SK-N-SH (cell line): Measurements from ENCODE around the gene HSPA1L. TPM values are rescaled to one million over a fixed set of nuclear protein-coding genes. Genes with fewer than 3 reads are reported as not detected.

Experiments
- CTCF ChIA-PET: fragments of 300-600, 350-600 bp; formaldehyde crosslinking; extraction: SDS; loops from one replicate; lab custom pipeline; 2021; lab: Yijun Ruan, JAX
- POLR2A ChIA-PET: fragments of 350-600 bp; sonication (Branson Sonifier 250); formaldehyde crosslinking; extraction: SDS; loops from one replicate; lab custom pipeline; 2020; ENCODE audit warnings: antibody characterized with exemption, inconsistent platforms; lab: Yijun Ruan, JAX
- DNase-seq: peaks from one replicate; pipeline ENCODE4 v3.0.0; 2012
- H2AFZ ChIP-seq: fragments of 200-600 bp; sonication (generic); 2 replicates; pipeline ENCODE4 v1.8.1; 2016; ENCODE audit warnings: antibody characterized with exemption, mild to moderate bottlenecking, low read depth
- H3F3A ChIP-seq: fragments of 200-600 bp; sonication (generic); replicated peaks from 2 replicates; pipeline ENCODE3; 2016; ENCODE audit warnings: antibody characterized with exemption, mild to moderate bottlenecking; ENCODE audit not compliant: insufficient read depth
- H3K27ac ChIP-seq, 2 experiments: fragments of 200-500 bp in 1 of 2; fragments of 200-600 bp in 1 of 2; sonication (Bioruptor generic) in 1 of 2; sonication (generic), shearing (Covaris generic) in 1 of 2; 2 replicates each; pipeline versions ENCODE4 v1.5.1 to v1.6.1; 2014 to 2016; ENCODE audit warnings: low read depth in 2 of 2, inconsistent platforms in 1 of 2, low read length in 1 of 2, mild to moderate bottlenecking in 1 of 2, mixed read lengths in 1 of 2
- H3K27me3 ChIP-seq: fragments of 200-600 bp; sonication (generic), shearing (Covaris generic); 2 replicates; pipeline ENCODE4 v1.6.1; 2016; ENCODE audit warnings: mixed run types; ENCODE audit not compliant: insufficient read depth
- H3K36me3 ChIP-seq, 2 experiments: fragments of 200-500 bp in 1 of 2; fragments of 200-600 bp in 1 of 2; sonication (Bioruptor generic) in 1 of 2; sonication (generic) in 1 of 2; replicated peaks in 1 of 2; 2 replicates each; pipeline versions ENCODE3 to v1.5.1; 2014 to 2016; ENCODE audit warnings: low read length in 1 of 2, mild to moderate bottlenecking in 1 of 2; ENCODE audit not compliant: insufficient read depth in 2 of 2, control insufficient read depth in 1 of 2
- H3K4me1 ChIP-seq, 2 experiments: fragments of 200-500 bp in 1 of 2; fragments of 200-600 bp in 1 of 2; sonication (Bioruptor generic) in 1 of 2; sonication (generic), shearing (Covaris generic) in 1 of 2; 2 replicates each; pipeline versions ENCODE4 v1.5.1 to v1.6.1; 2014 to 2016; ENCODE audit warnings: low read depth in 1 of 2, low read length in 1 of 2, mixed run types in 1 of 2; ENCODE audit not compliant: insufficient read depth in 2 of 2, control insufficient read depth in 1 of 2
- H3K4me2 ChIP-seq: fragments of 200-600 bp; sonication (generic), shearing (Covaris generic); 2 replicates; pipeline ENCODE4 v1.6.1; 2017; ENCODE audit warnings: mixed run types
- H3K4me3 ChIP-seq, 2 experiments: fragments of 200-500 bp in 1 of 2; fragments of 200-600 bp in 1 of 2; sonication (Bioruptor generic) in 1 of 2; sonication (generic), shearing (Covaris generic) in 1 of 2; 2 replicates each; pipeline versions ENCODE4 v1.5.1 to v1.8.1; 2014 to 2016; ENCODE audit warnings: low read depth in 2 of 2, inconsistent platforms in 1 of 2, low read length in 1 of 2, mild to moderate bottlenecking in 1 of 2, mixed read lengths in 1 of 2, moderate library complexity in 1 of 2
- H3K79me2 ChIP-seq: fragments of 200-600 bp; sonication (generic); 2 replicates; pipeline ENCODE4 v1.8.1; 2017; ENCODE audit warnings: mild to moderate bottlenecking; ENCODE audit not compliant: insufficient read depth
- H3K9ac ChIP-seq: fragments of 200-600 bp; sonication (generic); 2 replicates; pipeline ENCODE4 v1.6.1; 2017; ENCODE audit warnings: mixed run types
- H3K9me2 ChIP-seq: fragments of 200-600 bp; sonication (generic); 2 replicates; pipeline ENCODE4 v1.6.1; 2017; ENCODE audit warnings: mixed run types
- H3K9me3 ChIP-seq: fragments of 200-600 bp; sonication (generic); 2 replicates; pipeline ENCODE4 v1.6.1; 2017; ENCODE audit warnings: mixed run types, mild to moderate bottlenecking, moderate library complexity
- H4K20me1 ChIP-seq: fragments of 200-600 bp; sonication (generic); 2 replicates; pipeline ENCODE4 v1.6.1; 2017; ENCODE audit warnings: mild to moderate bottlenecking, mixed run types; ENCODE audit not compliant: insufficient read depth
- CTCF ChIP-seq: fragments of 200-600 bp; sonication (generic); IDR thresholded peaks from 2 replicates; pipeline ENCODE4 v1.6.1; 2017; ENCODE audit warnings: antibody characterized with exemption, mild to moderate bottlenecking, moderate library complexity
- ELF1 ChIP-seq: IDR thresholded peaks from 2 replicates; pipeline ENCODE4 v1.4.0; 2012
- FOXM1 ChIP-seq: IDR thresholded peaks from 2 replicates; pipeline ENCODE4 v1.4.0; 2012; ENCODE audit warnings: low read depth, mild to moderate bottlenecking
- MXI1 ChIP-seq: IDR thresholded peaks from 2 replicates; pipeline ENCODE4 v1.6.1; 2012; ENCODE audit warnings: mild to moderate bottlenecking, low read depth, low read length, improper control_type of control experiment
- NFIC ChIP-seq: IDR thresholded peaks from 2 replicates; pipeline ENCODE4 v1.4.0; 2012; ENCODE audit warnings: borderline replicate concordance
- NRF1 ChIP-seq: IDR thresholded peaks from 2 replicates; pipeline ENCODE4 v1.6.1; 2012; ENCODE audit warnings: low read depth, mild to moderate bottlenecking, low read length
- POLR2AphosphoS5 ChIP-seq: IDR thresholded peaks from 2 replicates; pipeline ENCODE4 v1.6.1; 2012; ENCODE audit warnings: low read depth, low read length
- RXRA ChIP-seq: IDR thresholded peaks from 2 replicates; pipeline ENCODE4 v1.4.0; 2012; ENCODE audit warnings: low read depth, mild to moderate bottlenecking, borderline replicate concordance
- TCF12 ChIP-seq: IDR thresholded peaks from 2 replicates; pipeline ENCODE4 v1.4.0; 2012
- USF1 ChIP-seq: IDR thresholded peaks from 2 replicates; pipeline ENCODE4 v1.4.0; 2012; ENCODE audit warnings: low read depth, borderline replicate concordance
- YY1 ChIP-seq: IDR thresholded peaks from 2 replicates; pipeline ENCODE4 v1.4.0; 2012; ENCODE audit warnings: low read depth, mild to moderate bottlenecking
- ZBTB33 ChIP-seq: IDR thresholded peaks from 2 replicates; pipeline ENCODE4 v1.4.0; 2012; ENCODE audit warnings: low read depth, borderline replicate concordance
- WGBS: methylation state at CpG from one replicate; pipeline ENCODE4 v1.1.6; 2017; ENCODE audit warnings: low lambda C conversion rate; 5-methylcytosine and 5-hydroxymethylcytosine counted together
- polyA plus RNA-seq, 3 experiments: library from polyadenylated mRNA; depleted of rRNA; stranded (reverse); fragments of >200 nt; gene quantifications; 2 replicates each; pipeline ENCODE4 v1.2.3, GENCODE V29; 2012

The HSPA1L gene
- polyA plus RNA-seq, 1 of the 3 experiments (the other 2 are of a cell fraction) = 0.69 TPM

GRCh38 chr6:31762878-31763618 lies 52.0 kb downstream of the HSPA1L start:
- ChIA-PET CTCF (interaction anchor here (1.0 kb wide), 1 partner anchor 28 kb away, joined by 5 read pairs; no protein-coding TSS in a partner anchor), POLR2A (no interaction called here)
- Histone ChIP-seq H3K27me3 (no peaks in the 10 kb centered on the region), H3K9ac (no peak overlapping the region), H3K27ac (no peak overlapping the region), H3K36me3 (no peaks in the 10 kb centered on the region), H3F3A (no peaks in the 10 kb centered on the region), H4K20me1 (no peaks in the 10 kb centered on the region), H3K4me3 (no peak overlapping the region), H3K4me2 (no peak overlapping the region), H3K4me1 (peaks cover 0 to 8% of the 10 kb centered on the region in 2 experiments; a peak in 1 of 4 replicates), H3K9me3 (no peaks in the 10 kb centered on the region), H3K9me2 (no peaks in the 10 kb centered on the region), H2AFZ (no peak overlapping the region), H3K79me2 (no peaks in the 10 kb centered on the region)
- DNase-seq = no peak
- WGBS = 100% methylated on average over 4 of the region's 8 CpGs
- no peak for TF ChIP-seq YY1
- no peak for TF ChIP-seq TCF12
- no peak for TF ChIP-seq MXI1
- TF ChIP-seq ZBTB33 = no peak
- no peak for TF ChIP-seq NFIC
- TF ChIP-seq RXRA = no peak

- no peak within 1 kb of the TSS for H3K4me3 ChIP-seq
- POLR2A ChIA-PET = no interaction called here
- H3K27me3 ChIP-seq = no peaks in the 10 kb centered on the region
- no peak within 1 kb of the TSS for H3K27ac ChIP-seq
- TF ChIP-seq CTCF (no peak), NRF1 (no peak), ELF1 (no peak), YY1 (no peak), POLR2AphosphoS5 (no peak), USF1 (no peak), FOXM1 (no peak)
- CTCF ChIA-PET = no interaction called here
- no peak within 1 kb of the TSS for H2AFZ ChIP-seq
- H3K9me3 ChIP-seq = no peaks in the 10 kb centered on the region
- no peaks in the 10 kb centered on the region for H3K79me2 ChIP-seq
- no peaks in the 10 kb centered on the region for H3F3A ChIP-seq
- no peaks in the 10 kb centered on the region for H3K9me2 ChIP-seq
- DNase-seq = no peak
- H3K9ac ChIP-seq = no peak within 1 kb of the TSS
- no peaks in the 10 kb centered on the region for H3K36me3 ChIP-seq
- 71% methylated on average over 4 of the region's 4 CpGs for WGBS
- no peaks in the 10 kb centered on the region for H4K20me1 ChIP-seq
- no peak within 1 kb of the TSS for H3K4me2 ChIP-seq
- H3K4me1 ChIP-seq = peaks cover 0 to 8% of the 10 kb centered on the region in 2 experiments; a peak in 1 of 4 replicates
Observed at GRCh38 chr6:31762356-31762755, 52.7 kb downstream of the HSPA1L start, which contains the start of gene SAPCD1. Gene SAPCD1, plus strand, starts transcription at chr6:31762656. Its CDS starts 399 bp downstream, at chr6:31763055.
